Calu3 (cell line): ENCODE data around the gene PNO1. TPM values are rescaled to one million over a fixed set of nuclear protein-coding genes. Genes with fewer than 3 reads are reported as not detected.
"Not testable (repeated sequence)": the region's sequence is repeated elsewhere in the genome, so short reads cannot be mapped to it uniquely, and the experiment has no call there.

ENCODE experiments used
- Bru-seq: library from RNA; stranded (reverse); fragments of 400-500 nt; gene quantifications from one replicate; lab custom pipeline; 2021; lab: Mats Ljungman, UMichigan
- BruChase-seq, 2 experiments: library from RNA; stranded (reverse); fragments of 400-500 nt; gene quantifications; one replicate each; lab custom pipeline; 2021; lab: Mats Ljungman, UMichigan
- BruUV-seq: library from RNA; stranded (reverse); fragments of 400-500 nt; replicated peaks from 2 replicates; lab custom pipeline; 2021; lab: Mats Ljungman, UMichigan
- CTCF ChIA-PET: fragments of 300-600 bp; sonication (Branson Sonifier 250); formaldehyde crosslinking; loops from one replicate; lab custom pipeline; 2022; ENCODE audit warnings: antibody characterized with exemption; lab: Charles Lee
- DNase-seq: peaks from one replicate; pipeline ENCODE4 v3.0.0; 2022
- H3K27ac Mint-ChIP-seq: one replicate; pipeline ENCODE4 v1.8.0; 2022; ENCODE audit warnings: mixed read lengths; ENCODE audit not compliant: unreplicated experiment
- H3K27me3 Mint-ChIP-seq: one replicate; pipeline ENCODE4 v1.8.0; 2022; ENCODE audit warnings: mixed read lengths; ENCODE audit not compliant: unreplicated experiment
- H3K36me3 Mint-ChIP-seq: one replicate; pipeline ENCODE4 v1.8.0; 2022; ENCODE audit warnings: mild to moderate bottlenecking, moderate library complexity, mixed read lengths; ENCODE audit not compliant: insufficient read depth, unreplicated experiment
- H3K4me1 Mint-ChIP-seq: one replicate; pipeline ENCODE4 v1.8.0; 2022; ENCODE audit warnings: mild to moderate bottlenecking, low read depth, mixed read lengths; ENCODE audit not compliant: unreplicated experiment
- H3K4me3 Mint-ChIP-seq: one replicate; pipeline ENCODE4 v1.8.0; 2022; ENCODE audit warnings: mild to moderate bottlenecking, low read depth, moderate library complexity, mixed read lengths; ENCODE audit not compliant: unreplicated experiment
- H3K9me3 Mint-ChIP-seq: one replicate; pipeline ENCODE4 v1.8.0; 2022; ENCODE audit warnings: low read depth, mixed read lengths; ENCODE audit not compliant: unreplicated experiment
- intact Hi-C: fragments of 100-400 bp; cut with micrococcal nuclease; formaldehyde crosslinking; loops from one replicate; pipeline ENCODE4 v1.10.0; 2022; ENCODE audit not compliant: unreplicated experiment
- long read RNA-seq: library from polyadenylated mRNA; stranded (forward); transcript quantifications from one replicate; pipeline ENCODE4 v2.0.0, GENCODE V29; 2022
- total RNA-seq: library from RNA; stranded (reverse); gene quantifications from 2 replicates; pipeline ENCODE4 v1.2.3, GENCODE V29; 2022
- TF ChIP-seq, protein P1 (sequence below): fragments of 200-600 bp; IDR thresholded peaks from one replicate; pipeline ENCODE4 v1.8.0; 2022; ENCODE audit warnings: antibody characterized with exemption; ENCODE audit not compliant: unreplicated experiment

PNO1 gene
- total RNA-seq (23.6 and 24.3 TPM in 2 replicates), Bru-seq, nascent RNA (percentile 86 among the genes with signal in this experiment), BruChase-seq, experiment 1, labeled RNA remaining after a 6-hour chase (percentile 80 among the genes with signal in this experiment), BruChase-seq, experiment 2, labeled RNA remaining after a 2-hour chase (percentile 80 among the genes with signal in this experiment)
- long read RNA-seq, transcript PNO1-201 (7 exons, 2,286 nt) = major isoform, 110 of 120 reads
- long read RNA-seq, partial matches to known transcripts = 0 of 120 reads
- long read RNA-seq, other reads (novel, unspliced or antisense) = 10 of 120 reads

DNA sequence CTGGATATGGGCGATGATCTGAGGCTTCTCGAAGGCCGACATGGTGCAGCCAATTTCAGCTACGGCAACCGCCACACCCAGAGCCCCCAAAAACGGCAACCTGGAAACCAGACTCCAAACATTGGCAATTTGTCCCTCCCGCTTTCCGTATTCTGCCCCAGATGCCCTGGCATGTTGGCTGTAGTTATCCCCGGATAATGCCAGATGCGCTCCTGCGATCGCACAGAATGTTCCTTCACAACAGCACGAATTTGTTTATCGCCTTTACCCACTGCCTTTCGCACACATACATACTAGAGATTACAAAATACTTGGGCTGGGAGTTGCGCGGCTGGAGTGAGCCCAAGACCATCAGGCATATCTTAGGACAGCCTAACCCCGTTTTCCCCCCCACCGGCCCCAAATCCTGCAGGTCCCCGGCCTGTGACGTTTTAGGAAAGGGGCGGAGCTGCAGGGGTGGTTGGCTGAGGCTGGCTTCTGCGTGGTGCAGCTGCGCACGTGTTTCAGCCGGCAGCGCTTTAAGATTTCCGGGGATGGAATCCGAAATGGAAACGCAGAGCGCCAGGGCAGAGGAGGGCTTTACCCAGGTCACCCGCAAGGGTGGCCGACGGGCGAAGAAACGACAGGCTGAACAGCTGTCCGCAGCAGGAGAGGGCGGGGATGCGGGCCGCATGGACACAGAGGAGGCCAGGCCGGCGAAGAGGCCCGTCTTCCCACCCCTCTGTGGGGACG, at the start of gene PNO1:
TSS of gene PNO1 (plus strand) at position 487 of the 732 bp plus-strand sequence. CDS start at position 534, 47 bp downstream.
- no TSS peak for BruUV-seq
- CTCF ChIA-PET = interaction anchor here (0.5 to 1.5 kb wide), 3 partner anchors 12 to 702 kb away, joined by 3 to 8 read pairs (median 3); no protein-coding TSS in a partner anchor
- TF ChIP-seq, protein P1, sequence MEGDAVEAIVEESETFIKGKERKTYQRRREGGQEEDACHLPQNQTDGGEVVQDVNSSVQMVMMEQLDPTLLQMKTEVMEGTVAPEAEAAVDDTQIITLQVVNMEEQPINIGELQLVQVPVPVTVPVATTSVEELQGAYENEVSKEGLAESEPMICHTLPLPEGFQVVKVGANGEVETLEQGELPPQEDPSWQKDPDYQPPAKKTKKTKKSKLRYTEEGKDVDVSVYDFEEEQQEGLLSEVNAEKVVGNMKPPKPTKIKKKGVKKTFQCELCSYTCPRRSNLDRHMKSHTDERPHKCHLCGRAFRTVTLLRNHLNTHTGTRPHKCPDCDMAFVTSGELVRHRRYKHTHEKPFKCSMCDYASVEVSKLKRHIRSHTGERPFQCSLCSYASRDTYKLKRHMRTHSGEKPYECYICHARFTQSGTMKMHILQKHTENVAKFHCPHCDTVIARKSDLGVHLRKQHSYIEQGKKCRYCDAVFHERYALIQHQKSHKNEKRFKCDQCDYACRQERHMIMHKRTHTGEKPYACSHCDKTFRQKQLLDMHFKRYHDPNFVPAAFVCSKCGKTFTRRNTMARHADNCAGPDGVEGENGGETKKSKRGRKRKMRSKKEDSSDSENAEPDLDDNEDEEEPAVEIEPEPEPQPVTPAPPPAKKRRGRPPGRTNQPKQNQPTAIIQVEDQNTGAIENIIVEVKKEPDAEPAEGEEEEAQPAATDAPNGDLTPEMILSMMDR = no peak
- H3K27me3 Mint-ChIP-seq = no peaks in the 10 kb centered on the region
- peaks cover 46% of the 10 kb centered on the region for H3K36me3 Mint-ChIP-seq
- peaks cover 16% of the 10 kb centered on the region for H3K4me1 Mint-ChIP-seq
- intact Hi-C loops = loop anchor here (2.0 kb wide), 1 partner anchor 93 kb away; no protein-coding TSS in a partner anchor
- H3K9me3 Mint-ChIP-seq = no peaks in the 10 kb centered on the region
- H3K4me3 Mint-ChIP-seq = peak within 1 kb of the TSS; percentile 98
- peak within 1 kb of the TSS; percentile 99 for H3K27ac Mint-ChIP-seq
- peak; percentile 95 for DNase-seq

DNA sequence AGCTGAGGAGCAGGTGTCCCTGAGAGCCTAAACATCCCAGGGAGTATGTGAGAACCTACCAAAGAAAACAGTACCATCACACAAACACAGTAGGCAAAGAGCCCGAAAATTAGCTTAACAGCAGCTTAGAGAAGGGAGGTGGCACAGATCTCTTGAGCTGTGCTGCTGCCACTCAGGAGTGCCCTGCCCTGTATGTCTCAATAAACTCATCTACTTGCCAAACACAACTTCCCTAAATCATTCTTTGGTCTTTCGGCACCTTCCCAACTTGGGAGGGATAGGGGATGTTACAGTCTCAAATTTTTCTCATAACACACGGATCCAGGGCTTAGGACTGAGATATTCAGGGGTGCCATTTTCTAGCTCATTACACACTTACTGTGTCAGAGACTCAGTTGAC, 49.6 kb upstream of the PNO1 start:
- intact Hi-C loops = no loop called here
- no peaks in the 10 kb centered on the region for H3K4me1 Mint-ChIP-seq
- TF ChIP-seq, protein P1 = no peak
- H3K27ac Mint-ChIP-seq = no peak overlapping the region
- no TSS peak for BruUV-seq
- DNase-seq = no peak
- H3K27me3 Mint-ChIP-seq = no peaks in the 10 kb centered on the region
- H3K9me3 Mint-ChIP-seq = peaks cover 5% of the 10 kb centered on the region
- H3K4me3 Mint-ChIP-seq = no peak overlapping the region
- CTCF ChIA-PET = no interaction called here
- H3K36me3 Mint-ChIP-seq = no peaks in the 10 kb centered on the region

DNA sequence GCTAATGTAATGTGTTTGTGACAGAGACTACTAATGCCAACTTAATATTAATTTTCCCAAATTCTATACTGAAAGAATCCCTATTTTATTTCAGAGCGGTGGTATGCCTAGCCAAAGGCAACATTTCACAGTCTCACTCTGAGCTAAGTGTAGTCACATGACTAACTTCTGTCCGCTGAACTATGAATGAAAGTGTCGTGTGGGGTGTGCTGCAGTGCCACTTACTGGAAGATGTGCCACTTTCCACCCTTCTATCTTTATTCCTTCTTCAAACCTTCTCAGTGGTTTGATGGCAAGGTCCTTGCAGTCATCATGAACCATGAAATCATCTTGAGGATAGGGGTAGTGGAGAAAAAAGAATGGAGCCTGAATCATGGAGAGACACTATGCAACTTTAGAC, 47.6 kb upstream of the PNO1 start:
- Mint-ChIP-seq H3K27me3 (no peaks in the 10 kb centered on the region), H3K4me3 (no peak overlapping the region), H3K36me3 (no peaks in the 10 kb centered on the region), H3K4me1 (no peaks in the 10 kb centered on the region), H3K9me3 (peaks cover 5% of the 10 kb centered on the region), H3K27ac (no peak overlapping the region)
- no peak for DNase-seq
- TF ChIP-seq, protein P1 = no peak
- no TSS peak for BruUV-seq
- intact Hi-C loops = no loop called here
- CTCF ChIA-PET = no interaction called here

DNA sequence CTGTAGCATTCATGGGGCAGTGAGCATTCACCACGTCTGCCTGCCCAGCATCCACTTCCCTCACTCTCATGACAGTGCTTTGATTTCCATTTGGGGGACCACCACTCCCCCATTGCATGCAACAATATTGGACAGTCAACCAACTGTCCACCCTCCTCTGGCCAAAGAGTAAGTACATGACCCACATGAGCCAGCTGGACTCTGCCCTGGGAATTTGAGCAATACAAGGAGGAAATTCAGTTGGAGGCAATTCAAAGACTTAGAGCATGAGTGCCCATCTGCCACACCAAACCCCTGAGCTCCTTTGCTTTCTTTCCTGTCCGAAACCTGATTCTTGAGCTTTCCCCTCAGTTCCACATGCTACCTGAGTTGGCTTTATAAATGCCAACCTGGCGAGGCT, 41.7 kb upstream of the PNO1 start:
- no peaks in the 10 kb centered on the region for H3K4me1 Mint-ChIP-seq
- no TSS peak for BruUV-seq
- no peak overlapping the region for H3K27ac Mint-ChIP-seq
- intact Hi-C loops = no loop called here
- TF ChIP-seq, protein P1 = no peak
- CTCF ChIA-PET = no interaction called here
- no peaks in the 10 kb centered on the region for H3K9me3 Mint-ChIP-seq
- DNase-seq = no peak
- no peak overlapping the region for H3K4me3 Mint-ChIP-seq
- no peaks in the 10 kb centered on the region for H3K27me3 Mint-ChIP-seq
- no peaks in the 10 kb centered on the region for H3K36me3 Mint-ChIP-seq

DNA sequence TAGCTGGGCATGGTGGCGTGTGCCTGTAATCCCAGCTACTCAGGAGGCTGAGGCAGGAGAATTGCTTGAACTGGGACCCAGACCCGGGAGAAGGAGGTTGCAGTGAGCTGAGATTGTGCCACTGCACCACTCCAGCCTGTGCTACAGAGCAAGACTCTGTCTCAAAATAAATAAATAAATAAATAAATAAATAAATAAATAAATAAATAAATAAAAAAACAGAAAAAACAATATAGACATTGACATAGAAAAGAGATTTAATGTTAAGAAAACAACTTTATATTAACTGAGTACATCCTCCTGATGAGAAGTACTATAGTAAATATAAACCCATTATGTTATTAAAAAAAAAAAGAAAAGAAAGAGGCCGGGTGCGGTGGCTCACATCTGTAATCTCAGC, 39.8 kb upstream of the PNO1 start:
- H3K9me3 Mint-ChIP-seq, H3K27ac Mint-ChIP-seq, CTCF ChIA-PET, BruUV-seq, intact Hi-C loops, H3K27me3 Mint-ChIP-seq, H3K4me1 Mint-ChIP-seq, H3K36me3 Mint-ChIP-seq, DNase-seq, H3K4me3 Mint-ChIP-seq: not testable (repeated sequence)
